KMS-11 (cell line): ENCODE data around the gene TRIP11.

Experiments used
- H2AFZ ChIP-seq: fragments of 200-600 bp; sonication (generic); 2 replicates; pipeline ENCODE4 v1.6.1; 2016; ENCODE audit warnings: antibody characterized with exemption, mixed run types, low read depth
- H3K27ac ChIP-seq: fragments of 200-600 bp; sonication (generic); 2 replicates; pipeline ENCODE4 v1.6.1; 2016; ENCODE audit warnings: mild to moderate bottlenecking, mixed run types
- H3K27me3 ChIP-seq: fragments of 200-600 bp; sonication (generic); 2 replicates; pipeline ENCODE4 v1.6.1; 2017; ENCODE audit warnings: mild to moderate bottlenecking, low read depth, mixed run types, moderate library complexity; ENCODE audit not compliant: insufficient read depth
- H3K36me3 ChIP-seq: fragments of 200-600 bp; sonication (generic); 2 replicates; pipeline ENCODE4 v1.6.1; 2017; ENCODE audit warnings: mild to moderate bottlenecking, mixed run types; ENCODE audit not compliant: insufficient read depth
- H3K4me1 ChIP-seq: fragments of 200-600 bp; sonication (generic); 2 replicates; pipeline ENCODE4 v1.6.1; 2016; ENCODE audit warnings: mild to moderate bottlenecking, low read depth, mixed run types; ENCODE audit not compliant: poor library complexity, severe bottlenecking
- H3K4me2 ChIP-seq: fragments of 200-600 bp; sonication (generic); 2 replicates; pipeline ENCODE4 v1.7.0; 2016; ENCODE audit warnings: mild to moderate bottlenecking, mixed run types
- H3K4me3 ChIP-seq: fragments of 200-600 bp; sonication (generic); IDR thresholded peaks from 2 replicates; pipeline ENCODE4 v1.6.1; 2017; ENCODE audit warnings: low read depth, low read length, mixed read lengths; ENCODE audit not compliant: insufficient read depth
- H3K79me2 ChIP-seq: fragments of 200-600 bp; sonication (generic); 2 replicates; pipeline ENCODE4 v1.6.1; 2016; ENCODE audit warnings: low read depth, mixed run types; ENCODE audit not compliant: insufficient read depth
- H3K9ac ChIP-seq: fragments of 200-600 bp; sonication (generic); 2 replicates; pipeline ENCODE4 v1.6.1; 2016; ENCODE audit warnings: mild to moderate bottlenecking, mixed run types
- H4K20me1 ChIP-seq: fragments of 200-600 bp; sonication (generic); 2 replicates; pipeline ENCODE4 v1.6.1; 2016; ENCODE audit warnings: mild to moderate bottlenecking, mixed run types; ENCODE audit not compliant: insufficient read depth
- CTCF ChIP-seq: fragments of 200-600 bp; sonication (generic); conservative IDR thresholded peaks from 2 replicates; pipeline ENCODE4 v1.6.1; 2017; ENCODE audit warnings: low read depth, mild to moderate bottlenecking, antibody characterized with exemption, low read length, moderate library complexity, mixed read lengths

The TRIP11 gene

GRCh38 chr14:91971188-91971778 is 68.6 kb downstream of the TRIP11 start:
- H4K20me1 ChIP-seq = no peaks in the 10 kb centered on the region
- no peak for TF ChIP-seq CTCF
- H3K4me1 ChIP-seq = no peaks in the 10 kb centered on the region
- no peak overlapping the region for H3K9ac ChIP-seq
- no peaks in the 10 kb centered on the region for H3K27me3 ChIP-seq
- no peak overlapping the region for H3K4me2 ChIP-seq
- H3K27ac ChIP-seq = no peak overlapping the region
- H2AFZ ChIP-seq = no peak overlapping the region
- no peak overlapping the region for H3K4me3 ChIP-seq
- H3K79me2 ChIP-seq = no peaks in the 10 kb centered on the region
- H3K36me3 ChIP-seq = no peaks in the 10 kb centered on the region

GRCh38 chr14:91968280-91968679 is 71.6 kb downstream of the TRIP11 start:
- Histone ChIP-seq H4K20me1 (no peaks in the 10 kb centered on the region), H3K27me3 (no peaks in the 10 kb centered on the region), H3K4me3 (no peak overlapping the region), H2AFZ (no peak overlapping the region), H3K27ac (no peak overlapping the region), H3K79me2 (no peaks in the 10 kb centered on the region), H3K4me2 (no peak overlapping the region), H3K9ac (no peak overlapping the region), H3K4me1 (no peaks in the 10 kb centered on the region), H3K36me3 (no peaks in the 10 kb centered on the region)
- TF ChIP-seq CTCF = no peak

- Histone ChIP-seq H3K4me3 (no peak overlapping the region), H3K4me1 (no peaks in the 10 kb centered on the region), H3K4me2 (no peak overlapping the region), H4K20me1 (no peaks in the 10 kb centered on the region), H3K27ac (no peak overlapping the region), H2AFZ (no peak overlapping the region), H3K36me3 (no peaks in the 10 kb centered on the region), H3K27me3 (no peaks in the 10 kb centered on the region), H3K9ac (no peak overlapping the region), H3K79me2 (no peaks in the 10 kb centered on the region)
- TF ChIP-seq CTCF = no peak
These were observed 75.1 kb downstream of the TRIP11 start for GRCh38 chr14:91964724-91965123.

- Histone ChIP-seq H3K9ac (no peak overlapping the region), H3K4me1 (no peaks in the 10 kb centered on the region), H3K79me2 (no peaks in the 10 kb centered on the region), H3K27me3 (no peaks in the 10 kb centered on the region), H3K4me2 (no peak overlapping the region), H3K27ac (no peak overlapping the region), H4K20me1 (no peaks in the 10 kb centered on the region), H3K4me3 (no peak overlapping the region), H2AFZ (no peak overlapping the region), H3K36me3 (no peaks in the 10 kb centered on the region)
- no peak for TF ChIP-seq CTCF
These were observed 75.8 kb downstream of the TRIP11 start for GRCh38 chr14:91964011-91964410.
